Stimulated activated CD4-positive, alpha-beta T cell treated with anti-CD3 and anti-CD28 coated beads, Interleukin-15, amount 100 ng/mL, for 48 hours (primary cell): ENCODE measurements around the gene RESF1.

Experiments used
- DNase-seq, 2 donors: peaks; one replicate each; pipeline ENCODE4 v3.0.0-alpha.2; 2020; ENCODE audit warnings: low read depth in 2 of 2

Gene RESF1

DNA sequence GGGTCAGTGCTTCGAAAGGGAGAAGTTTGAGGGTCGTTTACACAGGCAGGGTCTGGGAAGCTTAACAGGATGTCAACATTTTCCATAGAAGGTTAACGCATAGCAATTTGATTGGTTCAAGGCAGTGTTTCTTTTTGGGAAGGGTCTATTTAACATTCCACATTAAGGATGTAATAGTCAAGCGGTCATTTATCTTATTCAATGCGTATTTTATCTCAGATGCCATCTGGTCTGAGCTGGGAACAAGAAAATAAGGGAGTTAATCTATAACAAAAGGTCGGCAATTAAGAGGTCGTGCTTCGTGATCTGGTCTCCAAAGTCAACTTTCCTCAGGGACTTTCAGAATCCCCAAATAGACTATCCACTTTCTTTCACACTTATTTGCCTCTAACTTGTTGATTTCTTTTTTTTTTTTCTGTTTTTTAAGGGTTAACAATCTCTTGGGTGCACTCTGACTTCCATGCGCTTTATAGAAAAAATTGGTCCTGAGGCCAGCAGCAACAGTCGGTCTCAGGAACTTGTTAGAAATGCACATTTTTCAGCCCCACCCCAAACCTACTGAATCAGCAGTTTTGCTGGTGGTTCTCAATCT, 550 bp upstream of the RESF1 start:
- DNase-seq: no peak

DNA sequence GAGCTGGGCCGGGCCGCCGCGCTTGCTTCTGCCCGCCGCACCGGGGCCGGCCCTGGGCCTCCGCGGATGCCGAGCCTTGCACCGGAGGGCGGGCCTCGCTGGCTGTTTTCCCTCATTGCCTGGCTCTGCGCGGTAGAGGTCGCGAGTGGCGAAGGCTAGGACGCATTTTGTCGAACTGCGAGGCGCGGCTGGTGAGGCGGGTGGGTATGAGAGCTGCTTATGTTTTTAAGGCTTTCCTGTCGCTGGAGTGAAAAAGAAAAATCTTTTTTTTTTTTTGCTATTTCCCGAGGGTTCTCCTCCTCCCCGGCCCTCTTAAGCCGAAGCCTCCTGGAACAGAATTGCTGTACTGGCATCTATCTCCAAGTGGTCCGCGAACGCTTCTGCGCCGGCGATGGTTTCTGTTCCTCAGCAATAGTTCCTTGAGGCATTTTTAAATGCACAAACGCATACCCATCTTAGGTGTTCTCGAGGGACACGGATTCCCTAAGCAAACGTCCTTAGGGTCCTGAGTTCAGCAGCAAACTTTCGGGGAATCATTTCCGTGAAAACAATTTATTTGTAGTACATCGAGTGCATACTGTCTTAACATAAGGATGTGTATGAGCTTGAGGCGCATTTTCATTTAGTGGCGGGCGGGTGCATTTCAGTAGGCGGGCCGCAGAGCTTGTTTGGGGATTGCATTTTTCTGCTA, 631 bp downstream of the RESF1 start:
- DNase-seq: peak; percentile 39 to 59

DNA sequence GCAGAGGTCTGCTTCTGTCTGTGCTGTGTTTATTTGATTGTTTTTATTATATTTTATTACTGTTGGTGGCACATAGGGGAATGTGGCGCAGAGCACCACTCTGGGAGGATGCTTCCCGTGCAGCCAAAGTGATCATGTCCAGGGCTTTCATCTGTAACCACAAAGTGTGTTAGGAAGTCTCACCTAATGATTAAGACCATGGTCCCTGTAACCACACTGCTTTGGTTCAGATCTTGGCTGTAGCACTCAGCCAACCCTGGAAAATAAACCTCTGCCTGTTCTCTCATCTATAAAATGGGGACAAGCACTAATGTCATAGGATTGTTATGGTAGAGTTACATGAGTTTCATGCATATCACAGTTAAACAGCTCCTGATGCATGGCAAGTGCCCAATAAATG, 1.9 kb downstream of the RESF1 start:
- DNase-seq: no peak

GRCh38 chr12:31962076-31962475, 2.9 kb downstream of the RESF1 start:
- no peak for DNase-seq

DNA sequence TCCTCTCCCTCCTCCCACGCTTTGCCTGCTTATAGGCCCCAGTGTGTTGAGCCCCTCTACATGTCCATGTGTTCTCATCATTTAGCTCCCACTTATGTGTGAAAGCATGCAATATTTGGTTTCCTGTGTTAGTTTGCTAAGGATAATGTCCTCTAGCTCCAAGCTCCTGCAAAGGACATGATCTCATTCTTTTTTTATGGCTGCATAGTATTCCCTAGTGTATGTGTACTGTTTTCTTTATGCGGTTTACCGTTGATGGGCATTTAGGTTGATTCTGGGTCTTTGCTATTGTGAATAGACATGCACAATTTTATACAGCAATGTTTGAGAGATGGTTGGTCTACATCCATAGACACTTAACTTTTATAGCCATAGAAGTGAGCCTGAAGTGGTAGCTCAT, 5.1 kb downstream of the RESF1 start:
- no peak for DNase-seq

DNA sequence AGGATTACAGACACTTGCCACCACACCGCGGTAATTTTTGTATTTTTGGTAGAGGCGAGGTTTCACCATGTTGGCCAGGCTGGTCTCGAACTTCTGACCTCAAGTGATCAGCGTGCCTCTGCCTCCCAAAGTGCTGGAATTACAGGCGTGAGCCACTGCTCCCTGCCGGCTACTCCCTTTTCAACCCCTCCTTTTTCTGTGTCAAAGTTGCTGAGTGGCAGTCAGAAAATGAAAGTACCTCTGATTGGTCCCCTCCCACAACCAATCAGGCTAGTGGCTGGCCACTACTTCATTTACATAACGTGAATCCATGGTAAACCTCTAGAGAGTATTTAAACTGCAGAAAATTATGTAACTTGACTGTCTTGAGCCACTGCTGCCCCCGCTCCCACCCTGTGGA, 5.9 kb downstream of the RESF1 start:
- DNase-seq: no peak

GRCh38 chr12:31966558-31967205, 7.5 kb downstream of the RESF1 start:
- DNase-seq: no peak

GRCh38 chr12:31967539-31967938, 8.3 kb downstream of the RESF1 start:
- DNase-seq: no peak

DNA sequence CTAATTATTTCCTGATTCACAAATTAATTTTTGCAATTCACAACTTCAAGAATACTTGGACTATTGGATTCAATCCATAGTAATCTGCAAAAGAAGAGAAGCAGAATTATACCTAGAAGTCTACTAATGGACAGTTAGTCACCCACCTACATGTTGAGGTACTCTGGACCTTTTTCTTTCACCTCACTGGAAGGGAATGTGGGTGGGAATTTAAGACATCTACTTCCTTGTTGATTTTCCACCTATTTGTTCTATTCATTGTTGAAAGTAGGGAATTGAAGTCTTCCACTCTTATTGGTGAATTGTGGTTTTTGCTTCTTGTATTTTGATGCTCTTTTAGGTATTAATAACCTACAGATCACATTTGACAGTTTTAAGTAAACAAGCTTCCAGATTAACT, 11.0 kb downstream of the RESF1 start:
- DNase-seq: no peak

DNA sequence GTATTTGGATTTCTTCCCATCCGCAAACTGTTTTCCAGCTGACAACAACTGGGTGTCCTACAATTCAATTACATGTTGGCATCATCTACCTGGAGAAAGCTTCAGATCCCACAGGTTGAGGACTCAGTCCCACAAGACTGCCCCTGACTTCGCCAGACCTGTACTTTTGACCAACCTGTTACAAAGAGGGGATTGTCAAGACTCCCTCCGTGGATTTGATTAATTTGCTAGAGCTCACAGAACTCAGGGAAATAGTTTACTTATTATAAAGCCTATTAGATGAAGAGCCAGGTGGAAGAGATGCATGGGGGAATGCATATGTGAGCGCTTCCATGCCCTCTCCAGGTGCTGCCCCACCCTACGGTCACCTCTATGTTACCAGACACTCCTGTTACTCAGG, 14.6 kb downstream of the RESF1 start:
- DNase-seq: no peak

GRCh38 chr12:31974673-31975072, 15.5 kb downstream of the RESF1 start:
- no peak for DNase-seq

DNA sequence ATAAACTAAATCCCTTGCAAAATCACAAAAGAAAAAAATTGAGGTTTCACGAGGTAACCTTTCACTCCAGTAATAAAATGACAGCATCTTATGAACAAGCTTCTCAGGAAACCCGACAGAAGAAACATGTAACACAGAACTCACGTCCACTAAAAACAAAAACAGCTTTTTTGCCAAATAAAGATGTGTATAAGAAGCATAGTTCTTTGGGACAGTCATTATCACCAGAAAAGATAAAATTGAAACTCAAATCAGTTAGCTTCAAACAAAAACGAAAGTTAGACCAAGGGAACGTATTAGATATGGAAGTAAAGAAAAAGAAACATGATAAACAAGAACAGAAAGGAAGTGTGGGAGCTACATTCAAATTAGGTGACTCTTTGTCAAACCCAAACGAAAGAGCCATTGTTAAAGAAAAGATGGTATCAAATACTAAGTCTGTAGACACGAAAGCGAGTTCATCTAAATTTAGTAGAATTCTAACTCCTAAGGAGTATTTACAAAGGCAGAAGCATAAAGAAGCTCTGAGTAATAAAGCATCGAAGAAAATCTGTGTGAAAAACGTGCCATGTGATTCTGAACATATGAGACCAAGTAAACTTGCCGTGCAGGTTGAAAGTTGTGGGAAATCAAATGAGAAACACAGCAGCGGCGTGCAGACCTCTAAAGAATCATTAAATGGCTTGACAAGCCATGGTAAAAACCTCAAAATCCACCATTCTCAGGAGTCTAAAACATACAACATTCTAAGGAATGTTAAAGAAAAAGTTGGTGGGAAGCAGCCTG, 25.8 kb downstream of the RESF1 start:
- no peak for DNase-seq

- DNase-seq: no peak
Measured at GRCh38 chr12:31985832-31986231, 26.6 kb downstream of the RESF1 start.

DNA sequence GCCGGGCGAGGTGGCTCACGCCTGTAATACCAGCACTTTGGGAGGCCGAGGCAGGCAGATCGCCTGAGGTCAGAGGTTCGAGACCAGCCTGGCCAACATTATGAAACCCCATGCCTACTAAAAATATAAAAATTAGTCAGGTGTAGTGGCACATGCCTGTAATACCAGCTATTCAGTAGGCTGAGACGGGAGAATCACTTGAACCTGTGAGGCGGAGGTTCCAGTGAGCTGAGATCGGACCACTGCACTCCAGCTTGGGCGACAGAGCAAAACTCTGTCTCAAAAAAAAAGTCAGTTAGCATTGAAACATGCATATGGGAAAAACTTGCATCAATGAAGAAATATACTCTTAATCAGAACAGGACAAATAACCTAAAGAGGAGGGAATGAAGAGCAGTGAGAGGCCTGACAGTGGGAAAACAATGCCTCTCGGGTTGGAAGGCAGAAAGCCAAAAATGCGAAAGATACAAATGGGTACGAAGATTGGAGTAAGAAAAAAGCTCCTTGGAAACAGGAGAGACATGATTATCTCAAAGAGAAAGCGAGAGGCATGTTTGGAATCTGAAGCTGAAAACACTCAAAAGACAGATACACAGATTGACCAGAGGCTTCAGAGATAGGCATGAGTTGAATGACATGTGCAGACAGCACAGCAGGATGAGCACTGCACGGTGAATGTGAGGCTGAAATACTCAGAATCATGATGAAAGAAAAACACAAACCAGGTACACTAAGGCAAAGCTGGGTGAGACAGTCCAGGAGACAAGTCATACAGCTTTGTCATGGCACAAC, 30.6 kb downstream of the RESF1 start:
- no peak for DNase-seq

- no peak for DNase-seq
Measured at GRCh38 chr12:31991146-31991545, 31.9 kb downstream of the RESF1 start.

DNA sequence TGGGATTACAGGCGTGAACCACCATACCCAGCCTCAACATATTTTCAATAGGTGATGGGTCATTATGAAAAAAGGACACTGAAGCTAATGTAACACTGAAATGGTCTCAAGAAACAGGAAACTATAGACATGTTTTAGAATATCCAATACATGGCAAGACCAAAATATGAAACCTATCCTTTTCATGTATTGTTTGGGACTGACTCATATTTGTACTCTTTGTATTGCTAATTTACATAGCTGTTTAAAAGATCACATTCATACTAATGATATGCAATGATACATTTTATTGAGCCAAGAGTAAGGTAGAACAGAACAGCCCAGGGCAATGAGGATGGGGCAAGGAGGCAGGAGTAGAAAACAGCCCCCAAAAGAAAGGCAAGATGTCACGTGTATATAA, 32.6 kb downstream of the RESF1 start:
- no peak for DNase-seq

DNA sequence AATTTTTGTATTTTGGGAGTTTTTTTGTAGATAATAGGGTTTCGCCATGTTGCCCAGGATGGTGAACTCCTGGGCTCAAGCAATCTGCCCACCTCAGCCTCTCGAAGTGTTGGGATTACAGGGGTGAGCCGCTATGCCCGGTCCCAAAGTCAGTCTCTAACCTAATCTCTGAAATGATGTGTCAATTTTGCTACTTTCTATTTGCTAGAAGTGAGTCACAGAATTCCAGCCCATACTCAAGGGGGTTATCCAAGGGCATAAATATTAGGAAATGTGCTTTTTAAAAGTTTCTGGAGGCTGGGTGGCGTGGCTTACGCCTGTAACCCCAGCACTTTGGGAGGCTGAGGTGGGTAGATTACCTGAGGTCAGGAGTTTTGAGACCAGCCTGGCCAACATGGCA, 40.5 kb downstream of the RESF1 start:
- no peak for DNase-seq

- no peak for DNase-seq
Measured at GRCh38 chr12:32000373-32001005, 41.3 kb downstream of the RESF1 start.

DNA sequence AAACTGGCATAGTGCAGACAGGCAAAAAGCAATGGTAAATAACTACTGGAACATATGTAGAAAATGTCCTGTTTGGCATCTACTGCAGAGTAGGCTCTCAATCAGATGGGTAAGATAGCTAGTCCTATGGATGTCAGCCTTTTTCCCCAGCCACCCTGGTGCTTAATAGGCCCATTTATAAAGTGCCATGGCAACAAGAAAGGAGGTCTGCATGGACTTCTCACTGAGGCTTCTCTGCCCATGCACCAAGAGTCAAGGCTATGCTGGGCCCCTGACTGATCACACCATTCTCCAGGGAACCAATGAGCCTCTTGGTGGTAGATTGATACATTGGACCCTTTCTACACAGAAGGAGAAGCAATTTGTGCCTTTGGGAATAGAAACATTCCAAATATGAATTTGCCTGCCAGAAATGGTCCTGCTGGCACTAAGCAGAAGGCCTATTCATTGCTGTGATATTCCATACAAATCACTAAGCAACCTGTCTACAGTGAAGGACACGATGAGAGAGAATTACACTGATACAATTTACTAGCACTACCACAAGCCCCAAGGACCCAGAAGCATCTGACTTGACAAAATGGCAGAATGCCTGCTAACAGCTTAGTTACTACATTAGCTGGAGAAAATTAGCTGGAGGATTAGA, 43.8 kb downstream of the RESF1 start:
- DNase-seq: no peak

DNA sequence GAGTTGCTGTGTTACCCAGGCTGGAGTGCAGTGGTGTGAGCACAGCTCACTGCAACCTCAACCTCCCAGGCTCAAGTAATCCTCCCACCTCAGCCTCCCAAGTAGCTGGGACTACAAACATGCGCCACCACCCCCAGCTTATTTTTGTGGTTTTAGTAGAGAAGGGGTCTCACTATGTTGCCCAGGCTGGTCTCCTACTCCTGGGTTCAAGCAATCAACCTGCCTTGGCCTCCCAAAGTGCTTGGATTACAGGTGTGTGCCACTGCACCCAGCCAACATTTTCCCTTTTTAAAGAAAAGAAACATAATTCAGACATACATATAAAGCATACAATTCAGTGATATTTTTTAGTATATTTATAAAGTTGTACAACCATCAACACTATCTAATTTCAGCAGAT, 44.4 kb downstream of the RESF1 start:
- no peak for DNase-seq
